Muscle layer of colon (tissue), 2 donors: ENCODE data around the gene ASPRV1.

ENCODE experiments used
- H3K27ac ChIP-seq: one replicate; pipeline ENCODE4 v1.7.0; 2013; ENCODE audit warnings: low read depth, mild to moderate bottlenecking, low read length, moderate library complexity
- H3K27me3 ChIP-seq, 2 donors: one replicate each; pipeline ENCODE4 v1.7.0; 2013; ENCODE audit warnings: low read length in 2 of 2, mild to moderate bottlenecking in 2 of 2; ENCODE audit not compliant: insufficient read depth in 2 of 2, control insufficient read depth in 1 of 2
- H3K36me3 ChIP-seq: one replicate; pipeline ENCODE4 v1.7.0; 2013; ENCODE audit warnings: mild to moderate bottlenecking, low read length; ENCODE audit not compliant: insufficient read depth
- H3K4me1 ChIP-seq: one replicate; pipeline ENCODE4 v1.7.0; 2013; ENCODE audit warnings: mild to moderate bottlenecking, low read length; ENCODE audit not compliant: insufficient read depth
- H3K4me3 ChIP-seq, 2 donors: one replicate each; pipeline ENCODE4 v1.7.0; 2013; ENCODE audit warnings: low read length in 2 of 2, low read depth in 1 of 2, mild to moderate bottlenecking in 1 of 2, moderate library complexity in 1 of 2
- H3K9ac ChIP-seq: one replicate; pipeline ENCODE4 v1.7.0; 2013; ENCODE audit warnings: low read length
- H3K9me3 ChIP-seq: one replicate; pipeline ENCODE4 v1.7.0; 2013; ENCODE audit warnings: mild to moderate bottlenecking, low read length
- donor health status: abdominal sarcoma.
- donor health status: Adenocarcinoma of cecum.

The ASPRV1 gene

GRCh38 chr2:69933254-69933828 lies 28.1 kb downstream of the ASPRV1 start:
- Histone ChIP-seq H3K9me3 (no peaks in the 10 kb centered on the region), H3K27me3 (no peaks in the 10 kb centered on the region), H3K36me3 (peaks cover 32% of the 10 kb centered on the region), H3K4me3 (no peak overlapping the region), H3K4me1 (no peaks in the 10 kb centered on the region), H3K27ac (no peak overlapping the region), H3K9ac (no peak overlapping the region)

- no peaks in the 10 kb centered on the region for H3K9me3 ChIP-seq
- no peaks in the 10 kb centered on the region for H3K27me3 ChIP-seq
- H3K4me3 ChIP-seq, result no peak overlapping the region
- H3K9ac ChIP-seq, result no peak overlapping the region
- no peak overlapping the region for H3K27ac ChIP-seq
- H3K4me1 ChIP-seq, result no peaks in the 10 kb centered on the region
- H3K36me3 ChIP-seq, result peaks cover 26% of the 10 kb centered on the region
Measured at GRCh38 chr2:69932596-69932922, 28.9 kb downstream of the ASPRV1 start.

GRCh38 chr2:69931832-69932595 lies 29.4 kb downstream of the ASPRV1 start:
- no peak overlapping the region for H3K4me3 ChIP-seq
- H3K27me3 ChIP-seq, result no peaks in the 10 kb centered on the region
- no peaks in the 10 kb centered on the region for H3K9me3 ChIP-seq
- peaks cover 20% of the 10 kb centered on the region for H3K36me3 ChIP-seq
- H3K9ac ChIP-seq, result no peak overlapping the region
- no peaks in the 10 kb centered on the region for H3K4me1 ChIP-seq
- H3K27ac ChIP-seq, result no peak overlapping the region

- Histone ChIP-seq H3K9me3 (no peaks in the 10 kb centered on the region), H3K4me3 (no peak overlapping the region), H3K9ac (no peak overlapping the region), H3K36me3 (peaks cover 10% of the 10 kb centered on the region), H3K27me3 (no peaks in the 10 kb centered on the region), H3K27ac (no peak overlapping the region), H3K4me1 (no peaks in the 10 kb centered on the region)
Measured at GRCh38 chr2:69926849-69927515, 34.4 kb downstream of the ASPRV1 start.

- Histone ChIP-seq H3K27ac (no peak overlapping the region), H3K9me3 (no peaks in the 10 kb centered on the region), H3K4me3 (no peak overlapping the region), H3K36me3 (peaks cover 23% of the 10 kb centered on the region), H3K4me1 (no peaks in the 10 kb centered on the region), H3K27me3 (no peaks in the 10 kb centered on the region), H3K9ac (no peak overlapping the region)
Measured at GRCh38 chr2:69923116-69923515, 38.3 kb downstream of the ASPRV1 start.

- H3K36me3 ChIP-seq, result peaks cover 27% of the 10 kb centered on the region
- no peaks in the 10 kb centered on the region for H3K9me3 ChIP-seq
- no peak overlapping the region for H3K9ac ChIP-seq
- H3K4me1 ChIP-seq, result peaks cover 22% of the 10 kb centered on the region
- no peak overlapping the region for H3K4me3 ChIP-seq
- no peak overlapping the region for H3K27ac ChIP-seq
- H3K27me3 ChIP-seq, result no peaks in the 10 kb centered on the region
Measured at GRCh38 chr2:69918401-69918800, 43.0 kb downstream of the ASPRV1 start.

- no peak overlapping the region for H3K4me3 ChIP-seq
- no peak overlapping the region for H3K27ac ChIP-seq
- no peaks in the 10 kb centered on the region for H3K27me3 ChIP-seq
- H3K9ac ChIP-seq, result no peak overlapping the region
- H3K9me3 ChIP-seq, result no peaks in the 10 kb centered on the region
- peaks cover 23% of the 10 kb centered on the region for H3K4me1 ChIP-seq
- H3K36me3 ChIP-seq, result peaks cover 22% of the 10 kb centered on the region
Measured at GRCh38 chr2:69917852-69918251, 43.6 kb downstream of the ASPRV1 start.

- Histone ChIP-seq H3K27ac (no peak overlapping the region), H3K4me1 (peaks cover 23% of the 10 kb centered on the region), H3K4me3 (peak overlapping the region in 1 of 2 donors; percentile 60), H3K36me3 (peaks cover 11% of the 10 kb centered on the region), H3K9ac (no peak overlapping the region), H3K27me3 (no peaks in the 10 kb centered on the region), H3K9me3 (no peaks in the 10 kb centered on the region)
Measured at GRCh38 chr2:69916106-69916505, 45.3 kb downstream of the ASPRV1 start.

GRCh38 chr2:69914950-69915945 lies 46.2 kb downstream of the ASPRV1 start, which contains the start of gene MXD1:
Gene MXD1, plus strand, starts transcription at chr2:69915109. Its CDS starts 222 bp downstream, at chr2:69915331.
- Histone ChIP-seq H3K4me1 (peaks cover 23% of the 10 kb centered on the region), H3K4me3 (peak within 1 kb of the TSS; percentile 63 to 92), H3K36me3 (peaks cover 9% of the 10 kb centered on the region), H3K27ac (peak within 1 kb of the TSS; percentile 97), H3K9me3 (no peaks in the 10 kb centered on the region), H3K27me3 (no peaks in the 10 kb centered on the region), H3K9ac (peak within 1 kb of the TSS; percentile 62)

GRCh38 chr2:69914164-69914949 lies 47.1 kb downstream of the ASPRV1 start:
- H3K9ac ChIP-seq, result peak overlapping the region; percentile 62
- H3K4me3 ChIP-seq, result peak overlapping the region; percentile 63 to 92

More at GRCh38 chr2:69914164-69914949, 47.1 kb downstream of the ASPRV1 start:
- Histone ChIP-seq H3K36me3 (peaks cover 9% of the 10 kb centered on the region), H3K27me3 (no peaks in the 10 kb centered on the region), H3K9me3 (no peaks in the 10 kb centered on the region), H3K27ac (peak overlapping the region; percentile 97), H3K4me1 (peaks cover 23% of the 10 kb centered on the region)
